ENCODE measurements around the gene KY. TPM values are rescaled to one million over a fixed set of nuclear protein-coding genes. Genes with fewer than 3 reads are reported as not detected.

The KY gene
- total RNA-seq = 1 to 10 TPM in 2 of 4 donors, under 1 TPM in 1, not detected in 1; 0.20 to 2.2 (median 1.5) TPM

GRCh38 chr3:134650431-134651346, at the start of gene KY:
KY (minus strand) TSS chr3:134651022; CDS start chr3:134650960, 62 bp downstream.
- H3K9me3 ChIP-seq = no peaks in the 10 kb centered on the region
- H3K4me3 ChIP-seq = peak within 1 kb of the TSS; percentile 26 to 46 (median 35)
- 20 to 21% methylated on average over 17 to 25 of the region's 77 CpGs for WGBS, 2 donors
- H3K27me3 ChIP-seq = peaks cover 0 to 5% of the 10 kb centered on the region in 2 donors
- DNase-seq (ENCODE audit: low spot score in 2 of 2) = no peak
- no peaks in the 10 kb centered on the region for H3K36me3 ChIP-seq
- H3K4me1 ChIP-seq = peaks cover 0 to 16% (median 0%) of the 10 kb centered on the region in 4 donors
- no peak within 1 kb of the TSS for H3K27ac ChIP-seq
- TF ChIP-seq CTCF (IDR thresholded peaks at IDR 0.05) = no peak
- no peak for TF ChIP-seq EP300 (IDR thresholded peaks at IDR 0.05)
- no peak for TF ChIP-seq POLR2A (IDR thresholded peaks at IDR 0.05)

- H3K27me3 ChIP-seq = no peaks in the 10 kb centered on the region
- H3K27ac ChIP-seq = no peak overlapping the region
- TF ChIP-seq EP300 (IDR thresholded peaks at IDR 0.05) (no peak), POLR2A (IDR thresholded peaks at IDR 0.05) (no peak), CTCF (IDR thresholded peaks at IDR 0.05) (no peak)
- H3K4me1 ChIP-seq = no peaks in the 10 kb centered on the region
- H3K36me3 ChIP-seq = no peaks in the 10 kb centered on the region
- 79 to 83% methylated on average over 3 of the region's 3 CpGs for WGBS, 2 donors
- H3K4me3 ChIP-seq = no peak overlapping the region
- no peaks in the 10 kb centered on the region for H3K9me3 ChIP-seq
- DNase-seq (ENCODE audit: low spot score in 2 of 2) = no peak
Observed at GRCh38 chr3:134699721-134700120, 48.9 kb upstream of the KY start.

- Histone ChIP-seq H3K27ac (no peak overlapping the region), H3K9me3 (no peaks in the 10 kb centered on the region), H3K4me1 (no peaks in the 10 kb centered on the region), H3K36me3 (no peaks in the 10 kb centered on the region), H3K4me3 (no peak overlapping the region), H3K27me3 (no peaks in the 10 kb centered on the region)
- TF ChIP-seq POLR2A (IDR thresholded peaks at IDR 0.05) (no peak), EP300 (IDR thresholded peaks at IDR 0.05) (no peak), CTCF (IDR thresholded peaks at IDR 0.05) (no peak)
- WGBS, 2 donors = 82 to 83% methylated on average over 8 of the region's 8 CpGs
- DNase-seq (ENCODE audit: low spot score in 2 of 2) = no peak
Observed at GRCh38 chr3:134699141-134699711, 48.4 kb upstream of the KY start.

GRCh38 chr3:134697830-134698689, 47.2 kb upstream of the KY start:
- no peak for TF ChIP-seq CTCF (IDR thresholded peaks at IDR 0.05)
- Histone ChIP-seq H3K9me3 (no peaks in the 10 kb centered on the region), H3K4me3 (no peak overlapping the region), H3K4me1 (peaks cover 0 to 11% (median 0%) of the 10 kb centered on the region in 4 donors), H3K36me3 (no peaks in the 10 kb centered on the region), H3K27me3 (no peaks in the 10 kb centered on the region), H3K27ac (no peak overlapping the region)
- WGBS, 2 donors = 76 to 80% methylated on average over 11 of the region's 11 CpGs
- DNase-seq (ENCODE audit: low spot score in 2 of 2) = no peak

All from tibial nerve (tissue), 4 donors.